ENCODE results near the gene UTP25. TPM values are rescaled to one million over a fixed set of nuclear protein-coding genes. Genes with fewer than 3 reads are reported as not detected.

Gene UTP25
- total and polyA plus RNA-seq, 3 donors from 2014 or later: 4.0 to 7.7 (median 7.1) TPM

DNA sequence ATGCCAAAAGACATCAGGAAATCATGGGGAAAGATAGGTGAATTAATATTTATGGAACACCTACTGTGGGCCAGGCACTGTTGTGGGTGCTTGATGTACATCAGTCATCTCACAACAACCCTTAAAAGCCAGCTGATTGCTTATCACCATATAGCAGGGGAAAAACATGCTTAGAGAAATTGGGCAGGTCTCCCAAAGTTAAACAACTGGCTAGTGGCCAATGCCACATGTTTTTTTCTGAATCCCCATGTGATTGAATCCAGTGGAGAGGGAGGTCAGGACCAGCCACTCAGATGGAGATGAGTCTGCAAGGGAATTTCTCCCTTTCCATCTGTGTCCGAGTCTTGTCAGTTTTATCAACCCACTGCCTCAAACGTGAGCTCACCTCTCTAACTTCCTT, 33.5 kb downstream of the UTP25 start:
- H3K36me3 ChIP-seq (ENCODE audit: low read depth, missing control alignments): no peaks in the 10 kb centered on the region
- DNase-seq: no peak
- H3K4me3 ChIP-seq: no peak overlapping the region
- 83 to 88% methylated on average over 2 of the region's 2 CpGs for WGBS, 2 donors
- H3K27ac ChIP-seq: no peak overlapping the region
- no peaks in the 10 kb centered on the region for H3K27me3 ChIP-seq
- no peaks in the 10 kb centered on the region for H3K4me1 ChIP-seq
- intact Hi-C loops (cut with DNase I; ENCODE audit: low total_unique reads): loop anchor here (10.0 kb wide), 1 partner anchor 124 kb away; no protein-coding TSS in a partner anchor
- no peaks in the 10 kb centered on the region for H3K9me3 ChIP-seq
- TF ChIP-seq POLR2A (IDR thresholded peaks at IDR 0.05): no peak
- TF ChIP-seq, protein P1, sequence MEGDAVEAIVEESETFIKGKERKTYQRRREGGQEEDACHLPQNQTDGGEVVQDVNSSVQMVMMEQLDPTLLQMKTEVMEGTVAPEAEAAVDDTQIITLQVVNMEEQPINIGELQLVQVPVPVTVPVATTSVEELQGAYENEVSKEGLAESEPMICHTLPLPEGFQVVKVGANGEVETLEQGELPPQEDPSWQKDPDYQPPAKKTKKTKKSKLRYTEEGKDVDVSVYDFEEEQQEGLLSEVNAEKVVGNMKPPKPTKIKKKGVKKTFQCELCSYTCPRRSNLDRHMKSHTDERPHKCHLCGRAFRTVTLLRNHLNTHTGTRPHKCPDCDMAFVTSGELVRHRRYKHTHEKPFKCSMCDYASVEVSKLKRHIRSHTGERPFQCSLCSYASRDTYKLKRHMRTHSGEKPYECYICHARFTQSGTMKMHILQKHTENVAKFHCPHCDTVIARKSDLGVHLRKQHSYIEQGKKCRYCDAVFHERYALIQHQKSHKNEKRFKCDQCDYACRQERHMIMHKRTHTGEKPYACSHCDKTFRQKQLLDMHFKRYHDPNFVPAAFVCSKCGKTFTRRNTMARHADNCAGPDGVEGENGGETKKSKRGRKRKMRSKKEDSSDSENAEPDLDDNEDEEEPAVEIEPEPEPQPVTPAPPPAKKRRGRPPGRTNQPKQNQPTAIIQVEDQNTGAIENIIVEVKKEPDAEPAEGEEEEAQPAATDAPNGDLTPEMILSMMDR (IDR thresholded peaks at IDR 0.05): no peak

DNA sequence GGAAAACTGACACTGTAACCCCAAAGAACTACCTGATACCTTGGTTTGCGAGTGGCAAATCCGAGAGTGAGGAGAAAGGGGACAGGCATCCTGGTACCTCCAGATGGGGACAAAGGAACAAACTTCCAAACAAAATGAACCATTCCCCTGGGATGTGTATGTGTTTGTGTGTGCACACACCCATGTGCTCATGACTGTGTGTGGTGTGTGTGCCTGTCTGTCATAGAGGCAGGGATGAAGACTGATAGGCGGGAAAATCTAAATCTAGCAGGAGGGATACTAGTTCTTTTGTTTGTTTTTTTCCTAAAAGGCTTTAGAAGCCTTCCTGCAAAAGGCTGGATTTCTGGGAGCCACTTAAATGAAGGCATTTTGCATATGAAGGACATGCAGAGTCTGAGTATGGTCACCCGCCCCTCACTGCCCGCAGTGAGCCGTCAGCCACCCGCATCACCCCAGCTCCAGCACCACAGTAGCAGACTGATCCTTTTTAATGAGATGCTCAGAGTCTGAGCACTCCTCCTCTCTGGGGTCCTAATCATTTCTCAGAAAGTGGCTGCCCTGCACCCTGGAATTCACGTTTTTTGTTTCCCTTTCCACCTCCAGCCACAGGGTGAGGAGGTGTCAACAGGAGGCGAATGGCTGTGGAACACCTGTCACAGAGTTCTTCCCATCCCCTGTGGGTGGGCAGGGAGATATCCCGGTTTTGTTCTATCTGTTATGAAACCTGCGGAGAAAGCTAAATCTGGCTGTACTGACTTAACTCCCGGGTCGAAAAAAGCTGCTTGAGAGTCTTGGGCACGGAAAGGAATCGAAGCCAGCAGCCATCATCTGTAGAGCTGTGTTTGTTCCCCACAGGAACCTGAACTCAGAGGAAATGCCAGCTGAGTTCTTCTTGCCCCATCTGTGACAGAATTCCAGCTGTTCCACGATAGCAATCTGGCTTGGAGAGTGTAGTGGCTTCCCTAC, 34.9 kb downstream of the UTP25 start:
- H3K9me3 ChIP-seq: no peaks in the 10 kb centered on the region
- H3K27ac ChIP-seq: no peak overlapping the region
- intact Hi-C loops (cut with DNase I; ENCODE audit: low total_unique reads): loop anchor here (10.0 kb wide), 1 partner anchor 122 kb away; no protein-coding TSS in a partner anchor
- WGBS, 2 donors: 60% methylated on average over 16 of the region's 16 CpGs
- no peak for DNase-seq
- TF ChIP-seq POLR2A (IDR thresholded peaks at IDR 0.05): no peak
- TF ChIP-seq, protein P1 (IDR thresholded peaks at IDR 0.05): no peak
- H3K27me3 ChIP-seq: no peaks in the 10 kb centered on the region
- H3K4me1 ChIP-seq: no peaks in the 10 kb centered on the region
- no peak overlapping the region for H3K4me3 ChIP-seq
- H3K36me3 ChIP-seq (ENCODE audit: low read depth, missing control alignments): no peaks in the 10 kb centered on the region

DNA sequence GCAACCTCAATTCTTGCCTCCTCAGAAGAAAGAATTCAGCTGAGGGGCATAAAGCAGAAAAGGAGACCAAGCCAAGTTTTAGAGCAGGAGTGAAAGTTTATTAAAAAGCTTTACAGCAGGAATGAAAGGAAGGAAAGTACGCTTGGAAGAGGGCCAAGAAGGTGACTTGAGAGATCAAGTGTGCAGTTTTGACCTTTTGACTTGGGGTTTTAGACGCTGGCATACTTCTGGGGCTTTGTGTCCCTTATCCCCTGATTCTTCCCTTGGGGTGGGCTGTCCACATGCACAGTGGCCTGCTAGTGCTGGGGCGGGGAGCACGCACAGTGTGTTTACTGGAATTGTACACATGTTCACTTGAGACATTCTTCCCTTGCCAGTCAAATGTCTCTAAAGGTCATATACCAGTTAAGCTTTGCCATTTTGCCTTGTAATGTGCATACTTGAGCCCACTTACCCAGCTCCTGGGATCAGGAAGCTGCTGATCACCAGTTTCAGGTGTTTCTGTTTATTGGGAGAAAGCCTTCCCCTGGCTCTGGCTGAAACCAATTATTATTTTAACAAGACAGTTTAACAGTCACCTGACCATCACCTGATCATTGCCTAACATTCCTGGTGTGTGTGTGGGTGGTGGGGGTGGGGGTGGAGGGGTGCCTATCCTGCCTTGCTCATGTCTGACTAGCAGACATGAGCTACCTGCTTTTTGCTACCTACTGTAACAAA, 36.2 kb downstream of the UTP25 start:
- DNase-seq: no peak
- intact Hi-C loops (cut with DNase I; ENCODE audit: low total_unique reads): loop anchor here (10.0 kb wide), 1 partner anchor 121 kb away; no protein-coding TSS in a partner anchor
- WGBS, 2 donors: 68 to 81% methylated on average over 4 of the region's 4 CpGs

DNA sequence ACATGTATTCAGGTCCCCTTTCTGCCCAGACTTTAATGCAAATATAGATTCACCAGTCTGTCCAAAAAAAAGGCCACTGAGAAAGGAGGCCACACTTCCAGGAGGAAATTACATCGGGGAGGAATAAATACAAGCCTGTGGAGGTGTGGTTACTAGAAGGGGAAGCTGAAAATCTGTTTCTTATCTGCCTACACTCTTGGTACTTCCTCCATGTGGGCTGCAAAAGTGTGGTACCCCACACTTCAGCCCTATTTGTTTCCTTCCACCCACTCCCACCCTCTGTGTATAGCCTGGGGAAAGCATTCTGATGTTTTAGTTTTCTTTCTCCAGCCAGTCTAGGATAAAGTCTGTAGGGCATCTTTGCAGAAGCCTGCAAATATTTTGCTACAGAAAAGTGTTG, 38.4 kb downstream of the UTP25 start:
- Histone ChIP-seq H3K4me3 (no peak overlapping the region), H3K27me3 (no peaks in the 10 kb centered on the region), H3K27ac (no peak overlapping the region), H3K9me3 (no peaks in the 10 kb centered on the region), H3K4me1 (peaks cover 15% of the 10 kb centered on the region), H3K36me3 (ENCODE audit: low read depth, missing control alignments) (no peaks in the 10 kb centered on the region)
- no peak for DNase-seq
- 84 to 88% methylated on average over 1 of the region's 1 CpG for WGBS, 2 donors
- intact Hi-C loops (cut with DNase I; ENCODE audit: low total_unique reads): loop anchor here (10.0 kb wide), 1 partner anchor 119 kb away; no protein-coding TSS in a partner anchor
- no peak for TF ChIP-seq POLR2A (IDR thresholded peaks at IDR 0.05)
- TF ChIP-seq, protein P1 (IDR thresholded peaks at IDR 0.05): no peak

More for the DNA sequence above, 36.2 kb downstream of the UTP25 start:
- Histone ChIP-seq H3K36me3 (ENCODE audit: low read depth, missing control alignments) (no peaks in the 10 kb centered on the region), H3K27ac (no peak overlapping the region), H3K9me3 (no peaks in the 10 kb centered on the region), H3K27me3 (no peaks in the 10 kb centered on the region), H3K4me1 (no peaks in the 10 kb centered on the region), H3K4me3 (no peak overlapping the region)
- no peak for TF ChIP-seq POLR2A (IDR thresholded peaks at IDR 0.05)
- TF ChIP-seq, protein P1 (IDR thresholded peaks at IDR 0.05): no peak

Measured in testis (tissue), 3 donors.